ENCODE measurements around the gene RASGRF2.

Gene RASGRF2

DNA sequence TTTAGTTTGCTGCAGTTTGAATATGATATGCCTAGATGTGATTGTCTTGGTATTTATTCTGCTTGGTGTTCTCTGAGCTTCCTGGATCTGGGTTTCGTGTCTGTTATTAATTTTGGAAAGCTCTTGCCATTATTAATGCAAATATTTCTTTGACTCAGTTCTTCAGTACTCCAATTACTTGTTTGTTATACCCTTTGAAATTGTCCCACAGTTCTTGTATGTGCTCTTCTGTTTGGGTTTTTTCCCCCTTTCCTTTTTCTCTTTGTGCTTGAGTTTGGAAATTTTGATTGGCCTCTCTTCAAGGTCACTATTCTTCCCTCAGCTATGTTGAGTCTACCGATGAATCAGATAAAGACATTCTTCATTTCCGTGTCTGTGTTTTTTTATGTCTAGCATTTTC, 176.4 kb downstream of the RASGRF2 start:
- DNase-seq, result no peak

DNA sequence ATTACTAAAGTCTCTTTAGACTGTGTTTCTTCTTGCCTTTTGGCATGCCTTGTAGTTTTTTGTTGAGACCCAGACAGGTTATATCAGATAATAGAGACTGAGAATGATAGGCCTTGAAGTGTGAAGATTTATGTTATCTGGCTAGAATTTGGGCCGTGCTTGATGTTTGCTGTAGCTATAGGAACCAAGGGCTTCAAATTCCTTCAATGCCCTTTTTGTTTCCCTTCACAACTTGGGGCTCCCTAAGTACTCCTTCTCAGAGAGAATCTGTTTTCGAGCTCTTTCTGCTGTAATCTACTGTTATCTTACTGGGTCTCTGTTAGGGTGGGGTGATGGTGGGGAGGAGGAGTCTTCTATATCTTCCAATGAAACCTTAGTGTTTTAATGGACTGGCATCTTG, 177.7 kb downstream of the RASGRF2 start:
- no peak for DNase-seq

DNA sequence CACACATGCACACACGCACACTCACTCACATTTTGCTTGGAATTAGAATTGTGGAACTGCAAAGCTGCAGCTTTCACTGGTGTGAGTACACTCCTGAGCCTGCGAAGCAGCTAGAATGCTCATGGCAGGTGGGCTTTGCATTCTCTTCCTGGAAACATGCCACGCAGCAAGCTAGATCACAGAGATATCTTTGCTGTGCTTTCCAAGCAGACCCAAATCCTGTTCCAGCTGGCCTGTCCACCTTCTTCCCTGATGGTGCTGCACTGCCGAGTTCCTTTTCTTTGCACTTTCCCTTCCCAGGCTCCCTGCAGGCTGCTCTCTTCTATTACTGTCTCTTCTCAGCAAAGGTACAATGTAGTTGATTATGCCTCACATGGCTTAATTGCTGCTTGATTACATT, 180.3 kb downstream of the RASGRF2 start:
- DNase-seq, result peak in 1 of 58 donors; percentile 5

DNA sequence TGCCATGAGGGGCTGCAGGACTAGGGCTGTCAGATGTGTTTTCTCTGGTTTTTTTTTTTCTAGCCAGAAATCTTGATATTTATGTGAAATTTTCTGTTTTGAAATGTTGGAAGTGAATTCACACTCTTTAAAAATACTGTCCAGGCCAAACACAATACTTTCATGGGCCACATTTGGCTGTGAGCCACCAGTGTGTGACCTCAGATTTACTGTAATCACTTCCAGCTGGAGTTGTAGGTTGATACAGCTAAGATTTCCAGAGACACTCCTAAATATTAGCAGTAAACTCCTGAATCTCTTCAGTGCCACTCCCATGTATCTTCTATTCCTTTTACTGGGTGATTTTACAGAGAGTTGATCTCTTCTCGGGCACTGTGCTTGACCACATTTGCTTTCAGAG, 180.8 kb downstream of the RASGRF2 start:
- DNase-seq, result peak in 1 of 58 donors; percentile 52

DNA sequence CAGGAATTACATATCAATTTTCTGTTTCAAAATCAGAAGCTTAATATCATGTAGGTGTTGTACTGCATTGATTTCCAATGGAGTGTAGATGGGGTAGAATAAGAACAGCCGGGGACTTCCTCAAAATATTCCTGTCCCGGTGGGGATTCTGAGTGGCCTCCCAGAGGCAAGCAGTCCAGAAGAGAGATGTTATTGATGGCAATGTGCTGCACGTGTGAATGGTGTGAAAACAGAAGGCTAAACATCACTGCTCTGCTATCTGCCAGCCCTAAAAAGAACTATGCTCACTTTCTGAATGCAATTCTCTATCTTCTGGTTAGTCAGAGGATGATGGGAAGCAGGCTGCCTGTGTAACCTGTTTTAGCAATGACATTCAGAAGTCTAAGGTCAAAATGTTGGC, 181.9 kb downstream of the RASGRF2 start:
- no peak for DNase-seq

DNA sequence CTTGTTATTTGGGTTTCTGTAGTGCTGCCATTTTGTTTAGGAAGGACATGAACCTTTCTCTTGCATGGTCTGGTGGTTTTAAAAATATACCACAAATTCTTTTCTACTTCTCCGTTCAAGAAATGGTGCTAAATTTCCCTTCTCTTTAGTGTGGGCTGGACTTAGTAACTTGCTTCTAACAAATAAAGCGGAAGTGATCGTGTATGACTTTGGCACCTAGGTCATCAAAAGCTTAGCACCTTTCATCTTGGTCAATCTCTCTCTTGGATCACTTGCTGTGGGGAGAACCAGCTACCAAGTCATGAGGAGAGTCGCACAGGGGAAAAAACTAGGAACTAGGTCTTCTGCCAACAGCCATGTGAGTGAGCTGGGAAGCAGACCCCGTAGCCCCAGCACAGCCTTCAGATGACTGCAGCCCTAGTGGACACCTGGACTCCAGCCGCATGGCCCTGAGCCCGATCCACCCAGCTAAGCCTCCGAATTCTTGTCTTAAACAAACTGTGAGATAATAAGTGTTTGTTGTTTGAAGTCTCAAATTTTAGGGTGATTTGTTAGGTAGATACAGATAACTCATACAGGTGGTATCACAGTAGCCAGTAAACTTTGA, 185.3 kb downstream of the RASGRF2 start:
- no peak for DNase-seq

DNA sequence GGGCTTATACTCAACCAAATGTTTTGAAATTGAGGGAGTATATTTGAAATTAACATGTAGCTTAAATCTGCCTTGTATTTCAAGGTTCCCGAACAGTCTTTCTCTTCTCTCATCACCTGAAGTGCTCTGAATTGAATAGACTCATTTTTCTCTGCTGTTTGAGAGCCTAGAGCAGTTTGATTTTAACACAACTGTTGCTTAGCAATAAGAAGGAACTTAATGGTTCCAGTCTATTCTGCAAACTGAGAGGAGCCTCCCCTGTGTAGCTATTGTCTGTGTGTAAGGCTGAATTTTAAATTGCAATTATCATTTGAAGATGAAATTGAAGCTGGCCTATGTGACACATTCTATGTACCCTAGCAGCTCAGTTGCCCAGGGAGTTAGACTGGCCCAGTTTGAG, 185.9 kb downstream of the RASGRF2 start:
- DNase-seq, result no peak

DNA sequence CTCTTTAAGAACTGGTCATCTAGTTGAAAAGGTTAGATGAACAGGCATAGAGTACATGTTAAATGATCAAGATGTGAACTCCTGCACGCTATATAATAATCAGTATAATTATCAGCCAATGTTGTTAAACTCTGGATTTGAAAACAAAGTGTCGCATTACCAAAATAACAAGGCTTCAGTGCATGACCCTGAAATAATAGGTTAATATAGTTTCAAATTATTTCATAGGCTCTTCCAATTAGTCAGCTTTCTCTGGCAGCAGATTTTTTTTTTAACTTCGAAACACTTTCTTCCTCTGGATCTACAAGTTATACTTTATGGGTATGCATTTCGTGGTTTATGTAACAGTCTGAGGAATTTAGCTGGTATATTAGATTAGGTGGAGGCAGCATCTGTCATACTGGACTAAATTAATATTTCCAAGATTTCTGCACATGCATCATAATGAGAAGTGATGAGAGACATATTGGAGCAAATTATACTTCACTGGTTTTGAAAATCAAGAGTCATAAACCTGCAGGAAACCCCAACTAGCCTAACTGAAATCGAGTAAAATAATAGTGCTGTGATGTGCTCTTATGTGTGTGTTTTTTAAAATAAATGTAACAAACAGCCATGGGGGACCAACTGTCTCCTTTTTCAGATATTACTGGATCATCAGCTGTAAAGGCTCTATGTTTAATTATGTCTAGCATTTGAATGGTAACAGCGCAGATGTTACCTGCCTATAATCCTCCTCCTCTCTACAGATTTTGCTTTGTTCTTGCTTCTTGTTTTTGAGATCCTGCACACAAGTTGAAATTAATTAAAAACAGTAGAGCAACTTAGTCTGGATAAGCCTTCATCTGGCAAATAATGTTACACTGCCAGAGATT, 187.1 kb downstream of the RASGRF2 start:
- DNase-seq, result no peak

DNA sequence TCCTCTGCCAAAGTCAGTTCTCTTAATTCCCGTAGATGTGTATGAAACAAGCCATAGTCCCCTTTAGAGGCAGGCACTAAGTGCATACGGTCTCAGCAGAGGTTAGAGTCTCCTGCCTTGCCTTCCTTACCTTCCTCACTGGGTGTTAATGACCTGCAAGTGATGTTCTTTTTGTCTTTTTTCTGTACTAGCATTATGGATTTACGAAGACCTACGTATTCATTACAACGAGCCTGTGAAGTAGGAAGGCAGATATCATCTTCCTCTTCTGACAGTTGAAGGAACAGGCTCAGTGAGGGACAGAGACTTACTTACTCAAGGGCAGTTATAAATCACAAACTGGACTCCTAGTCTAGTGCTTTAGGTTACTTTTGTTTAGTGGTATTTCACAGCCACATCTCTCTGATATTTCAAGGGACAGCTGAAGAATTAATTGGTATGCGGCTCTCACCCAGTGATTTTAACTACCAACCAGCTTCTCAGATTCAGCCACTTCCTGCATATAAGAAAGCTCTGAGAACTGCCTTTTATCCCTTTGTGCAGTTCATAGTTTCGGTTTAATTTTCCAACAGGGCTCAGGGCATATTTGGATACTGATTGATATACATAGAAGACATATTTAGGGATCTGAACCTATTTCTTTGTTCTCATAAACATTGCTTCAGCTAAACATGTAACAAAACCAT, 187.9 kb downstream of the RASGRF2 start:
- no peak for DNase-seq

DNA sequence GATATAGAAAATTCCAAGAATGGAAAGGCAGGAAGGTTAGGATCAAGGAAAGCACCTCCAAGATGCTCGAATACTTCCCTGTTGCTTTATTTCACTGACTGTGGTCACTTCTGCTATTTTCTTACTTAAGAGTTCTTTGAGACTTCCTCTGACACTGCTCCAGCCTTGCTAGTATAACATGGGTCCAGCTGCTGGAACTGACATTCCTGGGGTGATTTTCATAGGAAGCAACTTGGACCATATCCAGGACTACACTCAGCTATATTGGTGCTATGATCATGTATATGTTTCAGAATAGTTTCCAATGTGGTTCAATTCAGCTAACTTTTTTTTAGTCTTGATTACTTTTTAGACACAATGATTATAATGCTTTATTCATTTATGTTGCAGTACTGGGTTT, 191.4 kb downstream of the RASGRF2 start:
- DNase-seq, result no peak

DNA sequence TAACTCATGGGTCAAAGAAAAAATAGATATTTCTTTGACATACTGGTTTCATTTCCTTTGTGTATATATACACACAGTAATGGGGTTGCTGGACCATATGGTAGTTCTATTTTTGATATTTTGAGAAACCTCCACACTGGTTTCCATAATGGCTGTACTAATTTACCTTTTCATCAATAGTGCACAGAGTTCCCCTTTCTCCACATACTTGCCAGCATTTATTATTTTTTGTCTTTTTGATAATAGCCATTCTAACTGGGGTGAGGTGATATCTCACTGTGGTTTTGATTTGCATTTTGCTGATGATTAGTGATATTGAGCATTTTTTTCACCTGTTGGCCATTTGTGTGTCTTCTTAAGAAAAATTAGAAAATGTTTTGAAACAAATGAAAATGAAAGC, 194.6 kb downstream of the RASGRF2 start:
- no peak for DNase-seq

DNA sequence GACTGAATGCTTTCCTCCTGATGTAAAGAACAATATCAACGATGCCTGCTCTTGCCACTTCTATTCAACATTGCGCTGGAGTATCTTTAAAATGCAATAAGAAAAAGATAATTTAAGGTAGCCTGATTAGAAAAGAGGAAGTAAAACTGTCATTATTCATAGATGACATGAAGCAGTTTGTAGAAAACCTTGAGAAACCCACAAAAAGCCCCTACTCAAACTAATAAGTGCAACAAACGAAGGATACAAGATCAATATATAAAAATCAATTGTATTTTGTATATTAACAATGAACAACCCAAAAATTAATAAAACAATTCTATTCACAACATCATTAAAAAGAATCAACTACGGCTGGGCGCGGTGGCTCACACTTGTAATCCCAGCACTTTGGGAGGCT, 196.6 kb downstream of the RASGRF2 start:
- no peak for DNase-seq

DNA sequence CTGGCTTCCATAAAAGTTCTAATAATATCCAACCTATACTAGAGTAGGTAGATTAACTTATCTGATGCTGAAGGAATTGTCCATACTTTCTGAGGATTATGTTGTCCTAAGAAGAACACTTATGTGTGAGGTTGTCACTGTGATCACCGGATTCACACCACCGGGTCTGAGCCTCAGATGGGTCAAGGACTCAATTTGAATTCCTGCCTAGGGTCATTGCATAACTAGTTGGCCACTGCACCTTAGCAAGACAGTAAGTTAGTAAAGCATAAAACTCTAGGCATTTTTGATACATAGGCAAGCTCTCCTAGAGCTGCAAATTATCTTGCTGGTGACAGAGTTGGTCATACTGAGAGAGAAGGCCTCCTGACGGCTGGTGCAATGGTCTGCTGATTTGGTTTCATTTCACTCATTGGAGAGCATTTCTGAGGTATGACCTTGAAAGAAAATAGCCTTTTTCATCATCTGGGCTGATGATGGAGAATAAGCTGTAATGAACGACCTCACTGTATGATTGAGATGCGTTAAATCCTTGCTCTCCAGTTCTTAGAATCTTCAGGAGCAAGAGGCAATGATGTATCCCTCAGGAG, 200.9 kb downstream of the RASGRF2 start:
- no peak for DNase-seq

DNA sequence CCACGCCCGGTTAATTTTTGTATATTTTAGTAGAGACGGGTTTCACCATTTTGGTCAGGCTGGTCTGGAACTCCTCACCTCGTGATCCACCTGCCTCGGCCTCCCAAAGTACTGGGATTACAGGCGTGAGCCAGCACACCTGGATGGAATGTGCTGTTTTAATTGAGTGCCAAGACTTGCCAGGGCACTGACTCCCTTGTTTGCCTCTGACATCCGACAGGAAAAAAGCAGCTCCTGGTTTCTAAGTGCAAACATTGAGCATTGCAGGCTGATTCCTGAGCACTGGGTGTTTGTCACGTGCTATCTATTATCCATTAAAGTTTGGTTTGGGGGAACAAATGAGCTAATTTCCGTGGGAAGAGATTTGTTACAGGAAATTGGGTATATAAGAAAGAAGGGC, 202.3 kb downstream of the RASGRF2 start:
- DNase-seq, result no peak

DNA sequence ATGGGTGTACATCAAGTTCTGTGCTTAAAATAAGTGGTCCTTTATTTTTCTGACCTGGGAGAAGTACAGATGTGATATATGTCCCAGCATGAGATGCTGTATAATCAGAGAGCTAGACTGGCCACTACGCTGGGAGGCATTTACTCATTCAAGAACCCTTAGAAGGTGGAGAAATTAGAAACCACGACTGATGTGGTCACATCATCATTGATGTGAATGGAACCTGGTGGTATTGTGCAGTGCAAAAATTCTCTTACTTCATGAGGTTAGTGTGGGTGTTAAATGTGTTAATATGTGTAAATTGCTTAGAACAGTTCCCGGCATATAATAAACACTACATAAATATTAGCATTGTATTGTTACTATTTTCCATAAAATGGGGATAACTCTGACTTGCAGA, 203.5 kb downstream of the RASGRF2 start:
- no peak for DNase-seq

DNA sequence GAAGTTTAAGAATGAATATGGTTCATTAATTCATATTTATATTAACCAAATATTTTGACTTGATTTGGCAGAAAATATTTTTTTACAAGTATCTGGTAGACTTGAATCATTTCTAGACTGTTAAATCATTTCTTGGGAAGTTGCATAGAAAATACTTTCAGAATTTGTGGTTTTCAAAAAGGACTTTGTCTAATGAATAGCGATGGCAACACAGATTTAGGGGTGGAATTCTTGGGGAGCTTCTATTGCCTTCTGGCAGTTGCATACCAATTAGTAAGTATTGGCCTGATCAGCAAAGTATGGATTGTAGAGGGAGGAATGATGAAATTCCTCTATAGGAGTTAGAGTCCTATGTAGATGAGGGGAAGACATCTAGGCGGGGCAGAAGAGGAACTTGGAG, 204.3 kb downstream of the RASGRF2 start:
- DNase-seq, result no peak

DNA sequence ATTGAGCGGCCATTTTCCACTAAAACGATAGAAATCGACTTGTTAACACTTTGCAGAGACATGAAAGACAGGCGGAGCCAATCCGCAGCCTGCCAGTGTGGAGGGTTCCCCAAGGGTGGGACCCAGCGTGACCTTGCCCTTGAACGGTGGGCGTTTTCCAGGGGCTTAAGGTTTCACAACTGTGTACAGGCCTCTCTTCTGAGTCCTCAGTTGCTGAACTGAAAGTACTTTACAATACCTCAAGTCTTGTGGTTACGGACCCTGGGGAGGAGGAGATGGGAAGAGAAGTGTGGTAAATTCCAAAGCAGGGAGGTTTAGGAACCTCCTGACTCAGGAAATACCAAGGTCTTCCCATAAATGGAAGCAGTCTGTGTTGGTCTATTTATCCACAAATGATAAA, 204.8 kb downstream of the RASGRF2 start:
- DNase-seq, result no peak

DNA sequence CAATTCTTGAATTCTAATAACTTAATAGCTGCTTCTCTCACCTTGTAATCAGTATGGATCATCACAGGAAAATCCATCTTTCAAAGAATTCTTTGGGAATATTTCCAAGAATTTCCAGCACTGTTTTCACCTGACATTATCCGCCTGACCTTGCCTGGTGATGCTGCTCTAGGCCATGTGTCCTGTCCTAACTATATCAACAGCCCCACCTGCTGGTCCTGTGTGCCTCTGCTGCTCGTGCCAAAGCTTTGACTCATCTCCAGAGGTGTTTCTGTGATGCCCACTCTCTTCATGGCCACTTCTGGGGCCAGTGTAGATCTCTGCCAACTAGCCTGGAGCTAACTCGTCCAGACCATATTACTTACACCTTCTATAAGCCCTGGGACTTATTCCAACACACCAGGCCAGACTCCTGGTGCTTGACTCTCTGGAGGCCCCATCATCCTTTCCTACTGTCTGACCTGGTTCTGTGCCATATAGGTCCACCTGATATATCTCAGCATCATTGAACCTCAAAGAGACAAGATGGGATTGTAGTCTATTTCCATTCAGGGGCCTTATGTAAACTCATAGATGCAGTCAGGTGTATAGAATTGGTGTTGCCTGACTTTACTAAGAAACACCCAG, 205.4 kb downstream of the RASGRF2 start:
- DNase-seq, result peak in 36 of 58 donors; percentile 4 to 68 (median 28)

DNA sequence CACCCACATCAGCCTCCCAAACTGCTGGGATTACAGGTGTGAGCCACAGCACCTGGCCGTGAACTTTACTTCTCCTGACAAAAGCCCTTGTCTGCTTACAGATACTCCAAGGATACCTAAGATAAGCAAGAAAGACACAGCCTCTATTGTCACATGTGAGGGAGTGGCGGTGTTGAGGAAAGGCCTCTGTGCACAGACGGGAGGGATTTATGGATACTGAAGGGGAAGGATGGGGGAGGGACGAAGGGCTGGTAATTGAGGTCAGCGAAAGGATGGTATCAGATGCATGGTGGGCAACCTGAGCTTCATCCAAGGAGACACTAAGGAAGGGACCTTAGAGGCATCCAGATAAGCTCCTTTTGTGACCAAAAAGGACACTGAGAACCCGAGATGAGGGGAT, 206.3 kb downstream of the RASGRF2 start:
- no peak for DNase-seq

DNA sequence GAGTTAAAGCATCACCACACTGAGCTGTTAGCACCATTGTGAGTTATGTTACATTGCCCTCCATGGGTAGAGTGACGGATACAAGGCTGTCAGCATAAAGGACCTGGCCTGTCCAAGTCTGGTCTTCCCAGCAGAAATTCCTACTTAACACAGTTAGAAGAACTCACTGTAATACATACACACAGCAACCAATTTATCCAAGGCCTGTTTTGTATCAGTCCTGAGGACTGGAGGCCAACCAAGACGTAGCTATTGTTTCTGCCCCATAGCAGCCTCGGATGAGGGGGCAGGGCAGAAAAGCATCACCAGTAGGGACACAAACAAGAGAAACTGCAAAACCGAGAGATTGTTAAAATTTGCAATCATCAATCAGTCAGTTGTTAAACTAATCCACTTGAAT, 206.9 kb downstream of the RASGRF2 start:
- DNase-seq, result no peak

DNA sequence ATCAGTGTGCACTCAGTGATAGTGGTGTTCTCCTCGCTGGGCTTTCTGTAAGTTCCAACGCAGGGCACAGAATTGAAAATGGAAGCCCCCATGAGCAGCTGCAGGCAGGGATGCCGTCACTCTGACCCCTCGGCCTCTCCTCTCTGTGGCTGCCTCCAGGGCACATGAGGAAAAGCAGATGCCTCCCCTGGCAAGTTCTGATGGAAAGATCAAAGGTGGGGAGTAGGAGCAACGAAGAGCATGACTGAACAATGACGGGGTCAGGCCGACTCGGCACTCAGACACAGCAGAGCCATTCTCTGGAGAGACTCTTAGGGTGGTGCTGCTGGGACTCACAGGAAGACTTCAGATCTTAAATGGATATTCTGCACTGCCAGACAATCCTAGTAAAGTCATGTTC, 207.4 kb downstream of the RASGRF2 start:
- DNase-seq, result no peak

DNA sequence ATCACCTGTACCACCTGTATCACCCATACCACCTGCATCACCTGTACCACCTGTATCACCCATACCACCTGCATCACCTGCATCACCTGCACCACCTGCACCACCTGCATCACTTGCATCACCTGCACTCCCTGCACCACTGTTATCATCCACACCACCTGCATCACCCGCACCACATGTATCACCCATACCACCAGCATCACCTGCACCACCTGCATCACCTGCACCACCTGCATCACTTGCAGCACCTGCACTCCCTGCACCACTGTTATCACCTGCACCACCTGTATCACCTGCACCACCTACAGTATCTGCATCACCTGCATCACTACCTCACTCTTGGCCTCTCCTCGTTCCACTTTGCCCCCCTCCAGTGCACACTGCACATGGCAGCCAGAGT, 209.8 kb downstream of the RASGRF2 start:
- DNase-seq, result no peak
